ENCODE results near the gene KDF1.
"Not testable (repeated sequence)": the region's sequence is repeated elsewhere in the genome, so short reads cannot be mapped to it uniquely, and the experiment has no call there.

The KDF1 gene

GRCh38 chr1:26994020-26994786, 33.9 kb upstream of the KDF1 start:
- DNase-seq, result peak; percentile 27

GRCh38 chr1:26993237-26994019, 33.2 kb upstream of the KDF1 start, which contains the start of gene TRNP1:
Gene TRNP1 (plus strand): TSS chr1:26993692. CDS start chr1:26993787, 95 bp downstream.
- peak; percentile 84 for DNase-seq

- DNase-seq, result no peak
These were observed 31.2 kb upstream of the KDF1 start for GRCh38 chr1:26991310-26992116.

- DNase-seq, result not testable (repeated sequence)
These were observed 29.3 kb upstream of the KDF1 start for GRCh38 chr1:26989403-26990109.

GRCh38 chr1:26986658-26987057, 26.4 kb upstream of the KDF1 start:
- no peak for DNase-seq

GRCh38 chr1:26984291-26984690, 24.0 kb upstream of the KDF1 start:
- no peak for DNase-seq

GRCh38 chr1:26983863-26984262, 23.6 kb upstream of the KDF1 start:
- no peak for DNase-seq

GRCh38 chr1:26981146-26981846, 21.0 kb upstream of the KDF1 start:
- DNase-seq, result no peak

GRCh38 chr1:26978901-26979300, 18.6 kb upstream of the KDF1 start:
- DNase-seq, result no peak

- DNase-seq, result no peak
These were observed 16.6 kb upstream of the KDF1 start for GRCh38 chr1:26976621-26977510.

GRCh38 chr1:26972821-26973220, 12.6 kb upstream of the KDF1 start:
- no peak for DNase-seq

- no peak for DNase-seq
These were observed 12.1 kb upstream of the KDF1 start for GRCh38 chr1:26972390-26972789.

GRCh38 chr1:26971590-26971989, 11.3 kb upstream of the KDF1 start:
- no peak for DNase-seq

- no peak for DNase-seq
These were observed 10.5 kb upstream of the KDF1 start for GRCh38 chr1:26970810-26971209.

GRCh38 chr1:26965628-26966027, 5.4 kb upstream of the KDF1 start:
- DNase-seq, result no peak

GRCh38 chr1:26965213-26965612, 4.9 kb upstream of the KDF1 start:
- DNase-seq, result no peak

GRCh38 chr1:26961826-26962225, 1.6 kb upstream of the KDF1 start:
- no peak for DNase-seq

- no peak for DNase-seq
These were observed 328 bp upstream of the KDF1 start for GRCh38 chr1:26960625-26960966.

GRCh38 chr1:26959270-26959669, 998 bp downstream of the KDF1 start:
- no peak for DNase-seq

- DNase-seq, result no peak
These were observed 3.0 kb downstream of the KDF1 start for GRCh38 chr1:26957306-26957705.

- DNase-seq, result no peak
These were observed 3.9 kb downstream of the KDF1 start for GRCh38 chr1:26956321-26956720.
